ENCODE results near the gene TLNRD1. TPM values are rescaled to one million over a fixed set of nuclear protein-coding genes. Genes with fewer than 3 reads are reported as not detected.

Gene TLNRD1
- total RNA-seq, 4 donors from 2014 or later = 17.0 to 31.9 (median 25.9) TPM

DNA sequence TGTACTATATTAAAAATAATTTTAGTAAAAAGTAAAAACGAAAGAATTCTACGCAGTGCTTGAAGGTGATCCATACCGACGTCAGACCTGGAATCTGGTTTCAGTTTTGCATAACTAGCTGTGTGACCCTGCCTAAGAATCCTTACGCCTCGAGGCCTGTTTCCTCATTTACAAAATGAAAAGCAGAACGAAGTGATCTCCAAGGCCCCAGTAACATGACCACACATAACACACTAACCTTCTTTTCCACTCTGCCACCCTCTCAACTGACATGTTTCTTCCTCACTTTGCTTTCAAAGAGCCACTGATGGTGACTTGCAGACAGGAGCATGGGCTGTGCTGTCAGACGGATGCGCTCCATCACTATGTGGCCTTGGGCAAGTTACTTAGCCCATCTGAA lies 15.9 kb upstream of the TLNRD1 start:
- TF ChIP-seq POLR2AphosphoS5 (IDR thresholded peaks at IDR 0.05) (no peak), POLR2A (IDR thresholded peaks at IDR 0.05) (no peak), EP300 (IDR thresholded peaks at IDR 0.05) (no peak)
- TF ChIP-seq, protein P1, sequence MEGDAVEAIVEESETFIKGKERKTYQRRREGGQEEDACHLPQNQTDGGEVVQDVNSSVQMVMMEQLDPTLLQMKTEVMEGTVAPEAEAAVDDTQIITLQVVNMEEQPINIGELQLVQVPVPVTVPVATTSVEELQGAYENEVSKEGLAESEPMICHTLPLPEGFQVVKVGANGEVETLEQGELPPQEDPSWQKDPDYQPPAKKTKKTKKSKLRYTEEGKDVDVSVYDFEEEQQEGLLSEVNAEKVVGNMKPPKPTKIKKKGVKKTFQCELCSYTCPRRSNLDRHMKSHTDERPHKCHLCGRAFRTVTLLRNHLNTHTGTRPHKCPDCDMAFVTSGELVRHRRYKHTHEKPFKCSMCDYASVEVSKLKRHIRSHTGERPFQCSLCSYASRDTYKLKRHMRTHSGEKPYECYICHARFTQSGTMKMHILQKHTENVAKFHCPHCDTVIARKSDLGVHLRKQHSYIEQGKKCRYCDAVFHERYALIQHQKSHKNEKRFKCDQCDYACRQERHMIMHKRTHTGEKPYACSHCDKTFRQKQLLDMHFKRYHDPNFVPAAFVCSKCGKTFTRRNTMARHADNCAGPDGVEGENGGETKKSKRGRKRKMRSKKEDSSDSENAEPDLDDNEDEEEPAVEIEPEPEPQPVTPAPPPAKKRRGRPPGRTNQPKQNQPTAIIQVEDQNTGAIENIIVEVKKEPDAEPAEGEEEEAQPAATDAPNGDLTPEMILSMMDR (IDR thresholded peaks at IDR 0.05) = no peak
- Histone ChIP-seq H3K27ac (peak overlapping the region in 2 of 4 donors; percentile 26 to 32), H3K36me3 (peaks cover 0 to 27% of the 10 kb centered on the region in 2 donors), H3K27me3 (no peaks in the 10 kb centered on the region), H3K9me3 (no peaks in the 10 kb centered on the region), H3K4me3 (no peak overlapping the region), H3K4me1 (peaks cover 0 to 44% (median 8%) of the 10 kb centered on the region in 3 donors)
- ATAC-seq = no peak
- WGBS, 2 donors (ENCODE audit: low coverage in 1 of 2) = 65 to 74% methylated on average over 9 of the region's 9 CpGs

DNA sequence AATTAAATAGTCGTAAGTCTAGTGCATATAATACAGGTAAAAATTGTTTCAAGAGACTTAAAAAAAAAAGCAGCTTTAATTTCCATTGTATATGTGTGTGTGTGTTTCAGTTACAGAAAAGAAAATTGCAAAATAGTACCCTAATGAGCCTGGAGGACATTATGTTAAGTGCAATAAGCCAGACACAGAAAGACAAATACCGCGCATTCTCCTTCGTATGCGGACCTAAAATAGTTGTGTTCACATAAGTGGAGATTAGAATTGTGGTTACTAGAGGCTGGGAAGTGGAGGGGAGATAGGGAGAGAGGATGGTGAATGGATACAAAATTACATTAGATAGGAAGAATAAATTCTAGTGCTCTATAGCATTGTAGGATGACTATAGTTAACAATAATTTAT lies 14.7 kb upstream of the TLNRD1 start:
- Histone ChIP-seq H3K4me3 (no peak overlapping the region), H3K27me3 (no peaks in the 10 kb centered on the region), H3K4me1 (peaks cover 5 to 55% (median 14%) of the 10 kb centered on the region in 3 donors), H3K36me3 (peaks cover 0 to 15% of the 10 kb centered on the region in 2 donors), H3K27ac (no peak overlapping the region), H3K9me3 (no peaks in the 10 kb centered on the region)
- 86% methylated on average over 5 of the region's 5 CpGs for WGBS, 2 donors (ENCODE audit: low coverage in 1 of 2)
- no peak for TF ChIP-seq POLR2AphosphoS5 (IDR thresholded peaks at IDR 0.05)
- TF ChIP-seq EP300 (IDR thresholded peaks at IDR 0.05) = no peak
- TF ChIP-seq, protein P1 (IDR thresholded peaks at IDR 0.05) = no peak
- TF ChIP-seq POLR2A (IDR thresholded peaks at IDR 0.05) = no peak
- no peak for ATAC-seq

DNA sequence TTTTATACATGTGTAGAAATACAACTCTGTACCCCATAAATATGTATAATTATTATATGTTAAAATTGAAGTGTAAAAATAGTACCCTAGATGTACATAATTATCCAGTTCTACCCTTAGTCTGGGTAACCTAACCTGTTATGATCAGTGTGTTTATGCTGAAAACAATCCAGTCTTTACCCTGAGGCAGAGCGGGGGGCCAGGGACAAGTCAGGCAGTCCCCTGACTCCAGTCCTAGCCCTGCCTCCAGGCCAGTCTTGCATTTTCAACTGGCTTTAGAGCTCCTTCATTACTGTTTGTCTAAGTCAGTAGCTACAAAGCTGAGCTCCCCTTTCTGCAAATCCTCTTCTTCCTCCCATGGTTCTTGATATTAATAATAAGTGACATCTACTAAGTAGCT lies 14.2 kb upstream of the TLNRD1 start:
- no peaks in the 10 kb centered on the region for H3K9me3 ChIP-seq
- H3K4me1 ChIP-seq = peaks cover 5 to 60% (median 18%) of the 10 kb centered on the region in 3 donors
- no peak overlapping the region for H3K4me3 ChIP-seq
- peaks cover 0 to 10% of the 10 kb centered on the region in 2 donors for H3K36me3 ChIP-seq
- WGBS, 2 donors (ENCODE audit: low coverage in 1 of 2) = 92 to 100% methylated on average over 1 of the region's 1 CpG
- TF ChIP-seq EP300 (IDR thresholded peaks at IDR 0.05) (no peak), POLR2AphosphoS5 (IDR thresholded peaks at IDR 0.05) (no peak), POLR2A (IDR thresholded peaks at IDR 0.05) (no peak)
- TF ChIP-seq, protein P1 (IDR thresholded peaks at IDR 0.05) = no peak
- no peak overlapping the region for H3K27ac ChIP-seq
- no peak for ATAC-seq
- H3K27me3 ChIP-seq = no peaks in the 10 kb centered on the region

DNA sequence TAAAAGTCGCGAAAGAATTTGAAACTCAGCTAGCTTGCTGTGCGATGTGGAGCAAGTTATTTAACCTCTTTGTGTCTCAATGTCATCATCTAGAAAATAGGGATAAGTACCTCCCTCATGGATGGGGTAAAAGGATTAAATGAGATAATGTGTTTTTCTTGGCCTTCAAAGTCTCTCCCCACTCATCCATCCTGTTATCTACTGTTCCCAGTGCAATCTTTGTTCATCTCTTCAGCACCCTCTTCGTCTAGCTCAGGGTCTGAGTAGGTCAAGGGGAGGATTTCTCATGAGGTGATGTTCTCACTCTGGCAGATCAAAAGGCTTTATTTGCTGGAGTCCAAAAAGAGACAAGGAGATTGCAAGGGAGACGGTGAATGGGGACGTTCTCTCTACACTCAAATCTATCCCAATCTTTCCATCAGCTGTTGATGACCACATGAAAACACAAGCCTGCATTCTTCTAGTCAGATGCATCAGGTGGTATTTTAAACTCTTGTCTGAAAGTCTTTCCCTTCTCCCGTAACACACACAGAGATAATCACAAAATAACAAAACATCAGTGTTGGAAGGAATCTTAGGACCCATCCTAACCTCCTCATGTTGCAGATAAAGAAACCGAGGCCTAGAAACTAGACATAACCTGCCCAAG lies 12.5 kb upstream of the TLNRD1 start:
- peaks cover 5 to 70% (median 18%) of the 10 kb centered on the region in 3 donors for H3K4me1 ChIP-seq
- peak overlapping the region in 1 of 2 donors; percentile 80 for H3K4me3 ChIP-seq
- no peak for ATAC-seq

More for the DNA sequence above, 12.5 kb upstream of the TLNRD1 start:
- H3K27me3 ChIP-seq = no peaks in the 10 kb centered on the region
- H3K36me3 ChIP-seq = no peaks in the 10 kb centered on the region
- TF ChIP-seq, protein P1 (IDR thresholded peaks at IDR 0.05) = no peak
- TF ChIP-seq POLR2A (IDR thresholded peaks at IDR 0.05) = no peak
- no peak for TF ChIP-seq POLR2AphosphoS5 (IDR thresholded peaks at IDR 0.05)
- TF ChIP-seq EP300 (IDR thresholded peaks at IDR 0.05) = no peak
- no peaks in the 10 kb centered on the region for H3K9me3 ChIP-seq
- no peak overlapping the region for H3K27ac ChIP-seq
- 55 to 77% methylated on average over 6 to 7 of the region's 8 CpGs for WGBS, 2 donors (ENCODE audit: low coverage in 1 of 2)

All from gastroesophageal sphincter (tissue), 4 donors.